HG03196 (cell line): ENCODE measurements around the gene UTP14C.
"Not testable (repeated sequence)": the region's sequence is repeated elsewhere in the genome, so short reads cannot be mapped to it uniquely, and the experiment has no call there.

Experiments
- ATAC-seq: cut with Tn5 transposase; IDR thresholded peaks from one replicate; pipeline ENCODE4 v1.9.1; 2021; ENCODE audit not compliant: unreplicated experiment

UTP14C gene

GRCh38 chr13:52043675-52044074, 19.2 kb downstream of the UTP14C start:
- ATAC-seq: no peak

DNA sequence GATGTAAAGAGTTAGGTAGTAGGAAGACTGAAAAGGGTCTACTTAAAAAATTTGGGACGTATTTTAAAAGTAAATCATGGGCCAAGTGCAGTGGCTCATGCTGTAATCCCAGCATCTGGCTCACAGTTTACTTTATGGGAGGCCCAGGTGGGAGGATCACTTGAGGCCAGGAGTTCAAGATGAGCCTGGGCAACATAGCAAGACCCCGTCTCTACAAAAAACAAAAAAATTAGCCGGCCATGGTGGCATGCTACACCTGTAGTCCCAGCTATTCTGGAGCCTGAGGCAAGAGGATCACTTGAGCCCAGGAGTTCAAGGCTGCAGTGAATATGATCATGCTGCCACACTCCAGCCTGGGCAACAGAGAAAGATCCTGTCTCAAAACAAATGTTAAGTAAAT, 23.0 kb downstream of the UTP14C start:
- ATAC-seq: no peak

DNA sequence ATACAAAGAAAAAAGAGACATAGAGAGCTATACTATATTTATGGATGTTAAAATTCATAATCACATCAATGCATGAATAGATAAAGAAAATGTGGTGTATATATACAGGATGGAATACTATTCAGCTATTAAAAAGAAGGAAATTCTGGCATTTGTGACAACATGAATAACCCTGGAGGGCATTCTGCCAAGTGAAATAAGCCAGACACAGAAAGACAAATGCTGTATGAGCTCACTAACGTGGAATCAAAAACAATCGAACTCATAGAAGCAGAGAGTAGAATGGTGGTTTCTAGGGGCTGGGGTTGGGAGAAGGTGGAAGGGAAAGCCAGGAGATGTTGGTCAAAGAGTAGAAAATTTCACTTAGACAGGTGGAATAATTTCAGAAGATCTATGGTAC, 24.0 kb downstream of the UTP14C start:
- no peak for ATAC-seq

DNA sequence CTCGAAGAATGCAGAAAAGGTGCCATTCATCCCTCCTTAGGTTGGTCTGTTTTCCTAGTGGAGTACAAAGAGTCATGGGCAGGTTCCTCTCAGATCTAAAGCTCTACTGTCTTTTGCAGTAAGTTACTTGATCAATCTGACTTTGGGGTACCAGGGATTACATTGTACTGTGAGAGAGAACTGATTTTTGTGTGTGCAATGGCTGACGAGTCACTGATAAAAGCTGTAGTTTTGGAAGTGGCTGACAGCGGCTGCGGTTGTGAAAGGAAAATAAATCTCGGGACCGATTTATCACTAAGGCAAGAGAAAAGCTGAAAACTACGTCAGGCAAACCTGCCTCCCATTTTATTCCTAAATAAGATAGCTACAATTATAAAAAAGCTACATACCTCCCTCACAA, 26.9 kb downstream of the UTP14C start:
- ATAC-seq: no peak

DNA sequence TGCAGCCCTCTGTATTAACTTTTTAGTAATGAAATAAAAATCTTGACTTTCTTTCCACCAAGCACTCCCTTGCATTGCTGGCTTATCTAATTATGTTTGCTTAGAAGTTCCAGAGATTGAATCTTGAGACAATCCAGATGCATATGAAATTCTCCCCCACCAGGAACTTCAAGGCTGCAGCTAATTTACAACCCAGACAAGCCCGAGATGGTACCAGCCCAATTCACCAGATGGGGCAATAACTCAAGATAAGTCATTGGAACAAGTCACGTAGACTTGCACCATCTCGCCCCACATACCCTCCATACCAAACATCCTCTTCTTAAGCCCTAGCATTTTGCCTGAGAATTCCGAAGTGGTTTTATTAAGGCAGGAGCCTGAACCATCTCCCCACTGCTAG, 29.0 kb downstream of the UTP14C start:
- no peak for ATAC-seq

DNA sequence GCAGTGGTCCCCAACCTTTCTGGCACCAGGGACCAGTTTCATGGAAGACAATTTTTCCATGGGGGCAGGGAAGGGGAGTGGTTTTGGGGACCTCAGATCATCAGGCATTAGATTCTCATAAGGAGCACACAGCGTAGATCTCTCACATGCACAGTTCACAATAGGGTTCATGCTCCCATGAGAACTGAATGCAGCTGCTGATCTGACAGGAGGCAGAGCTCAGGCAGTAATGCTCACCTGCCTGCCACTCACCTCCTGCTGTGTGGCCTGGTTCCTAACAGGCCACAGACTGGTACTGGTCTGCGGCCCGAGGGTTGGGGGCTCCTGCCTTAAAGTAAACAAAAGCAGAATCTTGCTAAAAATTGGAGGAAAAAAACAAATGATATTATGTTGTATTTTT, 36.6 kb downstream of the UTP14C start:
- ATAC-seq: not testable (repeated sequence)

DNA sequence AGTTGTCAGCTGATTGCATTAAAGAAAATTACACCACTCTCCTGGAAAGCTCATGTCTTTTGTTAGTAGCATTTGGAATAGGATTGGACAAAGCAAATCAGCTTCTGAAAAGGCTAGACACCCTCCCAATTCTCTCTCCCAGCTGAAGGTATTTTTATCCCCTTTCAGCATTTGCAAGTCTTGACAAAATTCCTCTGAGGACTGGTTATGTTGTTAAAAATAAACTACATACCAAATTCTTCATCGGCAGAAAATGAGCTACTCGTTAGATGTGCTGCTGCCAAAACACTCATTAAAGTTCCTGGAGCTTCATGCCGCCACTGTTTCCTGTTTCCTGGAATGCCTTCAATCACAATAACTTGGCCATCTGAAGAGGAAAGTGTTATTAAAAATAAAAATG, 37.1 kb downstream of the UTP14C start:
- no peak for ATAC-seq

DNA sequence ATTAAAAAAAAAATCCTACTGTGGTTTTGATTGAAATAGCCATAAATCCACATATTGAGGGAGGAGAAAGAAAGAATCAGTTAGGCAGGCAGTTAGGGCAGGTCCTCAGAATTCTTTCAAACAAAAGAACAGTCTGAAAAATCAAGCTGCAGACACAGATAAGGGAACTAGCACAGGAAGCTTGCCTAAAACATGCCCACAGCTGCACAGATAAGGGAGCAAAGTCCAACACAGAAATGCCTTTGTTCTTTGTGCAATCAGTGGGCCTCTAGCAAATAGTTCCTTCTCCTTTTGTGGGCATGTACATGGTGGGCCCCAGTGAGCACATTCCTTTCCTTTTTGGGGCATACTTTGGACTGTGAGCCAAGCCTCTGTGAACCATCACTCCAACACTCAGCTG, 42.7 kb downstream of the UTP14C start:
- ATAC-seq: no peak

- no peak for ATAC-seq
These were observed 46.5 kb downstream of the UTP14C start for GRCh38 chr13:52070929-52071523.
